ENCODE measurements around the gene PILRA.
"Not testable (repeated sequence)": the region's sequence is repeated elsewhere in the genome, so short reads cannot be mapped to it uniquely, and the experiment has no call there.

PILRA gene

DNA sequence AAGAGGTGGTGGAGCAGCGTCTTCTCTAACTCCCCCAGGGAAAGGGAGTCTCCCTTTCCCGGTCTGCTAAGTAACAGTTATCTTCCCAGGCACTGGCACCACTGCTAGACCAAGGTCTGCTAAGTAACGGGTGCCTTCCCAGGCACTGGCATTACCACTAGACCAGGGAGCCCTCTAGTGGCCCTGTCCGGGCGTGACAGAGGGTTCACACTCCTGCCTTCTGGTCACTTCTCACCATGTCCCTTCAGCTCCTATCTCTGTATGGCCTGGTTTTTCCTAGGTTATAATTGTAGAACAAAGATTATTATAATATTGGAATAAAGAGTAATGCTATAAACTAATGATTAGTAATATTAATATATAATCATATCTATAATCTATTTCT is 28.0 kb upstream of the PILRA start:
- TF ChIP-seq, protein P1, sequence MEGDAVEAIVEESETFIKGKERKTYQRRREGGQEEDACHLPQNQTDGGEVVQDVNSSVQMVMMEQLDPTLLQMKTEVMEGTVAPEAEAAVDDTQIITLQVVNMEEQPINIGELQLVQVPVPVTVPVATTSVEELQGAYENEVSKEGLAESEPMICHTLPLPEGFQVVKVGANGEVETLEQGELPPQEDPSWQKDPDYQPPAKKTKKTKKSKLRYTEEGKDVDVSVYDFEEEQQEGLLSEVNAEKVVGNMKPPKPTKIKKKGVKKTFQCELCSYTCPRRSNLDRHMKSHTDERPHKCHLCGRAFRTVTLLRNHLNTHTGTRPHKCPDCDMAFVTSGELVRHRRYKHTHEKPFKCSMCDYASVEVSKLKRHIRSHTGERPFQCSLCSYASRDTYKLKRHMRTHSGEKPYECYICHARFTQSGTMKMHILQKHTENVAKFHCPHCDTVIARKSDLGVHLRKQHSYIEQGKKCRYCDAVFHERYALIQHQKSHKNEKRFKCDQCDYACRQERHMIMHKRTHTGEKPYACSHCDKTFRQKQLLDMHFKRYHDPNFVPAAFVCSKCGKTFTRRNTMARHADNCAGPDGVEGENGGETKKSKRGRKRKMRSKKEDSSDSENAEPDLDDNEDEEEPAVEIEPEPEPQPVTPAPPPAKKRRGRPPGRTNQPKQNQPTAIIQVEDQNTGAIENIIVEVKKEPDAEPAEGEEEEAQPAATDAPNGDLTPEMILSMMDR (conservative IDR thresholded peaks at IDR 0.05; ENCODE audit: low read depth, low read length), result peak; percentile 48
- not testable (repeated sequence) for DNase-seq (ENCODE audit: low read depth); H3K4me3 ChIP-seq (ENCODE audit: low read length)

DNA sequence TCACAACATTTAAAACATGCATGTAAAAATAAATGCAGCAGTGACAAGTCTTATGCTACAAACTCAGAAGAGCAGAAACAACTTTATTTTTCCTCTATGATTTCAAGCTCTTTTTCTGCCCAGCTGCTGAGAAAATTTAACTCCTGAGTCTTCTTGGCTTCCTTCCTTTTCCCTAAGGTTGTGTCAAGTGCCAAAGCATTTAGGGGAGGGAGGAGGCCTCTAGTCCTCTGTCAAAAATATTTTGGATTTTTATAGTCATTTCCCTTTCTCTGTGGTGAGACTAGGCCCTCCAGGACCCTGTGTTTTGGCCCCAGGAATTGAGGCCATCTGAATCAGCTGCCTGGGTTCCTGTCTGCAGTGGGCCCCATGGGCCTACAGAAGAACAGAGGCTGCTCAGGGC is 26.4 kb upstream of the PILRA start:
- no peak overlapping the region for H3K4me3 ChIP-seq (ENCODE audit: low read length)
- DNase-seq (ENCODE audit: low read depth), result no peak
- TF ChIP-seq, protein P1 (conservative IDR thresholded peaks at IDR 0.05; ENCODE audit: low read depth, low read length), result no peak

DNA sequence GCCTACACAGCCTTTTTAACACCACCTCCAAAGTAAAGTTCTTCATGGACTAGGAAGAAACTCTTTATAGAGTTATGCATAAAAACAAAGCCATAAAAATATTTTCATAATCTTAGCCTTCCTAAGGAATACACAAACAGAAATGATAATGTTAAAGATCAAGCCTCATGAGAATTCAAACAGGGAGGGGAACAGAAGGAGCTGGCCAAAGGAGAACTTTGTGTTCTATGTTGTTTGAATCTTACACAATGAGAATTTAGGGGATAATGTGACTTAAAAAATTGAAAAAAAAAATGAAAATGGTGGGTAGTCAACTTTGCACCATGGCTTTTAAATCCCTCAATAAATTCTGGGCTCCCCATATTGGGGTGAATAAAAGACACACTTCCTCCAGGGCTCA is 24.5 kb upstream of the PILRA start:
- TF ChIP-seq, protein P1 (conservative IDR thresholded peaks at IDR 0.05; ENCODE audit: low read depth, low read length), result no peak
- no peak for DNase-seq (ENCODE audit: low read depth)
- no peak overlapping the region for H3K4me3 ChIP-seq (ENCODE audit: low read length)

DNA sequence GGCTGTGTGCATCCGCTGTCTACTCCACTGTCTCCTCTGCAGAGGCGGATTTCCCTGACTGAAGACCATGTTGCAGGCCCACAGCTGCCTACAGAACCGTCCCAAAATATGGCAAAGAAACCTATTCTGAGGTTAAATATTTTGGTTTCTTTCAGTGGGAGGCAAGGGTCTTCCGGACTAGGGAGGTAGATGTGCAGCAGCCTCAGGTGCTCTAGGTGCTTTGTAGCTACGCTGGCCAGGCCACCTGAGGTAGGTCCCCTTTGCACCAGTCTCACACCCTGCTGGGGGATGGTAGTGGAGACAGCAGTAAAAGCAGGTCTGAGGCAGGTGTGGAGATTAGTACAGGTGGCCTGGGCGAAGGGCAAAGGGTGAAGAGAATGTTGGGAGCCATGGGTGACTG is 23.5 kb upstream of the PILRA start:
- TF ChIP-seq, protein P1 (conservative IDR thresholded peaks at IDR 0.05; ENCODE audit: low read depth, low read length), result no peak
- H3K4me3 ChIP-seq (ENCODE audit: low read length), result no peak overlapping the region
- no peak for DNase-seq (ENCODE audit: low read depth)

DNA sequence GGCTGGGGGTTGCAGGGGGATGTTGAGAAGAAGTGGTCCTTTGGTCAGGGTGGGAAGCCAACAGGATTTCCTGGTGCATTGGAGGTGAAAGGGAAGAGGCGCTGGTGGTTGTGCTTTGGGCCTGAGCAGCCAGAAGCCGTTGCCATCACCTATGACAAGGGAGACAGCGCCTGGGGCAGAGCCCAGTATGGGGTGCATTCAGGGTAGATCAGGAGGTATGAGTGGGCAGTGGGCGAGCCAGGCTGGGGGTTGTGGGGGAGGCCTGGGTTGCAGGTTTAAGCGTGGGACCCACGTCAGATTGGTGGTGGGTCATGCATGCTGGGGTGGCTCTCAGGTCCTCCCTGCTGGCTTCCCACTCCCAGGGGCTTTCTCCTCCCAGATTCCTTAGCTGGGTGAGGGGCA is 21.6 kb upstream of the PILRA start:
- TF ChIP-seq, protein P1 (conservative IDR thresholded peaks at IDR 0.05; ENCODE audit: low read depth, low read length), result no peak
- H3K4me3 ChIP-seq (ENCODE audit: low read length), result no peak overlapping the region

DNA sequence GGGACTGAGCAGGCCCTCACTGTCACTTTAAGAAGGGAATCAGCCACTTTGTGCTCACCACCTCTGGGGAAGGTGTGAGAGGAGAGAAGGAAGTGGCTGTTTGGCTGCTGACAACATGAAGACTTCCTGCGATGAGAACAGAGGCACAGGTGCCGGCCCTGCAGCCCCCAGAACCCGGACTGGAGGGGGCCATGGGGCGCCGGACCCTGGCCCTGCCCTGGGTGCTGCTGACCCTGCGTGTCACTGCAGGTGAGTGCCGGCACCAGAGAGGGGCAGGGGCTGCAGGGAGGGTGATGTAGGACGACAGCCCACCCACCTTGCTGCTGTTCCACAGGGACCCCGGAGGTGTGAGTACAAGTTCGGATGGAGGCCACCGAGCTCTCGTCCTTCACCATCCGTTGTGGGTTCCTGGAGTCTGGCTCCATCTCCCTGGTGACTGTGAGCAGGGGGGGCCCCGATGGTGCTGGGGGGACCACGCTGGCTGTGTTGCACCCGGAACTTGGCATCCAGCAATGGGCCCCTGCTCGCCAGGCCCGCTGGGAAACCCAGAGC is 21.0 kb upstream of the PILRA start:
- H3K4me3 ChIP-seq (ENCODE audit: low read length); DNase-seq (ENCODE audit: low read depth): not testable (repeated sequence)

More for the DNA sequence above, 21.6 kb upstream of the PILRA start:
- no peak for DNase-seq (ENCODE audit: low read depth)

DNA sequence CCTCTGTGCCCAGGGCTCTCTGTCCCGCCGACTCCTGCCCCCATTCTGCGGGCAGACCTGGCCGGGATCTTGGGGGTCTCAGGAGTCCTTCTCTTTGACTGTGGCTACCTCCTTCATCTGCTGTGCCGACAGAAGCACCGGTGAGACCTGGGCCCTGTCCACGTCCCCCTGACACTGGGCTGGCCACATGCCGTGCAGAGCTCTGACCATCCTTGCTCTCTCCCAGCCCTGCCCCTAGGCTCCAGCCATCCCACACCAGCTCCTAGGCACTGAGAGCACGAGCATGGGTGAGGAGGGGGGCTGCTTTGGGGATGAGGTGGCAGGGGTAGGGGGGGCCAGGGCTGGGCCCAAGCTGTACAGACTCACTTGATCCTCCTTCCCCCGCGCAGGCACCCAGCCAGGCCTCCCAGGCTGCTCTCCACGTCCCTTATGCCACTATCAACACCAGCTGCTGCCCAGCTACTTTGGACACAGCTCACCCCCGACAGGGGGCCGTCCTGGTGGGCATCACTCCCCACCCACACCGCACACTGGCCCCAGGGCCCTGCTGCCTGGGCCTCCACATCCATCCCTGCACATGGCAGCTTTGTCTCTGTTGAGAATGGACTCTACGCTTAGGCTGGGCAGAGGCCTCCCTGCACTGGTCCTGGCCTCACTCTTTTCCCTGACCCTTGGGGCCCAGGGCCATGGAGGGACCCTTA is 20.2 kb upstream of the PILRA start:
- TF ChIP-seq, protein P1 (conservative IDR thresholded peaks at IDR 0.05; ENCODE audit: low read depth, low read length), result no peak
- no peak overlapping the region for H3K4me3 ChIP-seq (ENCODE audit: low read length)
- DNase-seq (ENCODE audit: low read depth), result no peak

Data from retinal pigment epithelial cell (primary cell).